ENCODE results near the gene TMEM132E.

DNA sequence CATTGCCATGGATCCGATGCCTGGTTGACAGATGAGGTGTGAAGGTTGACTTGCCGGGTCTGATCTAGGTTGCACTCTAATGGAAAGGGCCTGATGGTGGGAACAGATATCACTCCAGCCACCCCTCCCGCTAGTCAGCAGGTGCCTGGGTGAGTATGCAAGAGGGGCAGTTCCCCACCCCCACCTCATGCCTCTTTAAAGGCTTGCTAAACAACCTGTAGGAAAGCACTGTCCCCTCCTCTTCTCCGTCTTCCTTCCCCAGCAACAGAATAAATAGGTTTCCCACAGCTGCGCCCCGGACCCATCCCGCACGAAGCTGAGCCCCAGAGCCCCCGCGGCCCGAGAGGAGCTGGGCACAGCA, 746 bp upstream of the TMEM132E start:
- TF ChIP-seq, protein P1, sequence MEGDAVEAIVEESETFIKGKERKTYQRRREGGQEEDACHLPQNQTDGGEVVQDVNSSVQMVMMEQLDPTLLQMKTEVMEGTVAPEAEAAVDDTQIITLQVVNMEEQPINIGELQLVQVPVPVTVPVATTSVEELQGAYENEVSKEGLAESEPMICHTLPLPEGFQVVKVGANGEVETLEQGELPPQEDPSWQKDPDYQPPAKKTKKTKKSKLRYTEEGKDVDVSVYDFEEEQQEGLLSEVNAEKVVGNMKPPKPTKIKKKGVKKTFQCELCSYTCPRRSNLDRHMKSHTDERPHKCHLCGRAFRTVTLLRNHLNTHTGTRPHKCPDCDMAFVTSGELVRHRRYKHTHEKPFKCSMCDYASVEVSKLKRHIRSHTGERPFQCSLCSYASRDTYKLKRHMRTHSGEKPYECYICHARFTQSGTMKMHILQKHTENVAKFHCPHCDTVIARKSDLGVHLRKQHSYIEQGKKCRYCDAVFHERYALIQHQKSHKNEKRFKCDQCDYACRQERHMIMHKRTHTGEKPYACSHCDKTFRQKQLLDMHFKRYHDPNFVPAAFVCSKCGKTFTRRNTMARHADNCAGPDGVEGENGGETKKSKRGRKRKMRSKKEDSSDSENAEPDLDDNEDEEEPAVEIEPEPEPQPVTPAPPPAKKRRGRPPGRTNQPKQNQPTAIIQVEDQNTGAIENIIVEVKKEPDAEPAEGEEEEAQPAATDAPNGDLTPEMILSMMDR (IDR thresholded peaks at IDR 0.05; ENCODE audit: control extremely low read depth in 1 of 3, insufficient read depth in 1 of 3, low read depth in 1 of 3, low read length in 3 of 3): no peak
- no peak for TF ChIP-seq RAD21 (IDR thresholded peaks at IDR 0.05 in 1 of 2, conservative IDR thresholded peaks at IDR 0.05 in 1 of 2; ENCODE audit: low read depth in 2 of 2, low read length in 2 of 2)
- no peak for TF ChIP-seq SP1 (IDR thresholded peaks at IDR 0.05; ENCODE audit: low read depth, low read length)
- TF ChIP-seq NRF1 (IDR thresholded peaks at IDR 0.05; ENCODE audit: low read depth, low read length): no peak
- TF ChIP-seq ATF2 (IDR thresholded peaks at IDR 0.05; ENCODE audit: low read length): no peak
- no peak for TF ChIP-seq POLR2A (IDR thresholded peaks at IDR 0.05; ENCODE audit: control extremely low read depth in 1 of 2, low read depth in 2 of 2, low read length in 2 of 2)

Data from H1 (cell line).